HG02970 (cell line): ENCODE data around the gene KCNMB2.
"Not testable (repeated sequence)": the region's sequence is repeated elsewhere in the genome, so short reads cannot be mapped to it uniquely, and the experiment has no call there.

Experiments used
- ATAC-seq: cut with Tn5 transposase; IDR thresholded peaks from one replicate; pipeline ENCODE4 v1.9.1; 2021; ENCODE audit warnings: mild to moderate bottlenecking, moderate library complexity, moderate number of reproducible peaks; ENCODE audit not compliant: unreplicated experiment, low FRiP score

KCNMB2 gene

GRCh38 chr3:178745861-178746655 is 209.8 kb downstream of the KCNMB2 start:
- not testable (repeated sequence) for ATAC-seq

- ATAC-seq = no peak
Observed at GRCh38 chr3:178748874-178749273, 212.6 kb downstream of the KCNMB2 start.

- no peak for ATAC-seq
Observed at GRCh38 chr3:178749471-178749870, 213.2 kb downstream of the KCNMB2 start.

- no peak for ATAC-seq
Observed at GRCh38 chr3:178750639-178751300, 214.5 kb downstream of the KCNMB2 start.

GRCh38 chr3:178752843-178753242 is 216.6 kb downstream of the KCNMB2 start:
- no peak for ATAC-seq

- no peak for ATAC-seq
Observed at GRCh38 chr3:178754852-178755510, 218.7 kb downstream of the KCNMB2 start.

GRCh38 chr3:178761024-178761423 is 224.8 kb downstream of the KCNMB2 start:
- no peak for ATAC-seq

GRCh38 chr3:178761461-178761860 is 225.2 kb downstream of the KCNMB2 start:
- ATAC-seq = no peak

GRCh38 chr3:178762385-178762784 is 226.1 kb downstream of the KCNMB2 start:
- ATAC-seq = no peak

GRCh38 chr3:178765472-178765871 is 229.2 kb downstream of the KCNMB2 start:
- ATAC-seq = no peak

- ATAC-seq = no peak
Observed at GRCh38 chr3:178767581-178767980, 231.3 kb downstream of the KCNMB2 start.

- ATAC-seq = peak; percentile 57
Observed at GRCh38 chr3:178768072-178768864, 232.0 kb downstream of the KCNMB2 start.

- ATAC-seq = no peak
Observed at GRCh38 chr3:178771511-178771910, 235.3 kb downstream of the KCNMB2 start.

- ATAC-seq = no peak
Observed at GRCh38 chr3:178772746-178773145, 236.5 kb downstream of the KCNMB2 start.

- ATAC-seq = no peak
Observed at GRCh38 chr3:178773358-178773757, 237.1 kb downstream of the KCNMB2 start.

- no peak for ATAC-seq
Observed at GRCh38 chr3:178777718-178778411, 241.6 kb downstream of the KCNMB2 start.

- no peak for ATAC-seq
Observed at GRCh38 chr3:178778589-178778988, 242.4 kb downstream of the KCNMB2 start.

GRCh38 chr3:178785961-178786360 is 249.7 kb downstream of the KCNMB2 start:
- ATAC-seq = no peak

GRCh38 chr3:178787960-178788359 is 251.7 kb downstream of the KCNMB2 start:
- no peak for ATAC-seq

GRCh38 chr3:178794711-178795110 is 258.5 kb downstream of the KCNMB2 start:
- no peak for ATAC-seq
